HG03354 (cell line): Measurements from ENCODE around the gene SLIT1.
"Not testable (repeated sequence)": the region's sequence is repeated elsewhere in the genome, so short reads cannot be mapped to it uniquely, and the experiment has no call there.

Experiments used
- ATAC-seq: cut with Tn5 transposase; IDR thresholded peaks from one replicate; pipeline ENCODE4 v1.9.1; 2021; ENCODE audit warnings: mild to moderate bottlenecking; ENCODE audit not compliant: unreplicated experiment, poor library complexity, severe bottlenecking

SLIT1 gene

GRCh38 chr10:97037365-97038361, 148.1 kb downstream of the SLIT1 start:
- ATAC-seq = peak; percentile 83

GRCh38 chr10:97034958-97035769, 150.6 kb downstream of the SLIT1 start:
- ATAC-seq = no peak

- no peak for ATAC-seq
These were observed 151.5 kb downstream of the SLIT1 start for GRCh38 chr10:97034301-97034700.

DNA sequence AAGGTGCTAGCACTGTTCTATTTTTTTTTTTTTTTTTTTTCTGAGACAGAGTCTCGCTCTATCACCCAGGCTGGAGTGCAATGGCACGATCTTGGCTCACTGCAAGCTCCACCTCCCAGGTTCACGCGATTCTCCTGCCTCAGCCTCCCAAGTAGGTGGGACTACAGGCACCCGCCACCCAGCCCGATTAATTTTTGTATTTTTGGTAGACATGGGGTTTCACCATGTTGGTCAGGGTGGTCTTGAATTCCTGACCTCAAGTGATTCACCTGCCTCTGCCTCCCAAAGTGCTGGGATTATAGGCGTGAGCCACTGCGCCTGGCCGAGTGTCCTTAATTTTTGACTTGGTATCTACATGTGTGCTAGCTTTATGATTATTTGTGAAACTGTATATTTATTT, 151.9 kb downstream of the SLIT1 start:
- ATAC-seq = not testable (repeated sequence)

- no peak for ATAC-seq
These were observed 153.1 kb downstream of the SLIT1 start for GRCh38 chr10:97032624-97033023.

GRCh38 chr10:97031459-97031858, 154.3 kb downstream of the SLIT1 start:
- ATAC-seq = no peak

GRCh38 chr10:97030894-97031293, 154.9 kb downstream of the SLIT1 start:
- no peak for ATAC-seq

DNA sequence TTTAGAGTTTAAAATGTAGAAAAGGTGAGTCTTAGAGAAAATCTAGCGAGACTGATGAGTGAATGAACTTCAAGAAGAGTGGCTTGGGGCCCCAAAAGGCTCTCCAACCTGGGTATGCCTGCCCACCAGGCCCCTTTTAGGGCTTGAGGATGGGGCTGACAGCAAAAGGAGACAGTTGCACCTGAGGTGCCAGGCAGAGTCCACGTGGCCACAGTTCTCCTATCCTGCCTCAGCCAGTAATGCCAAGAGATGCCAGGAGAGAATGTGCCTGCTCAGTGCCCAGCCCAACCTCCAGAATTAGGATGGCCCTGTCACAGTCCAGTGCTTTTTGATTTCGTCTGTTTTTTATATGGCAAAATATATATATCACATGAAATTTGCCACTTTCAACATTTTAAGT, 156.5 kb downstream of the SLIT1 start:
- ATAC-seq = no peak

- no peak for ATAC-seq
These were observed 157.0 kb downstream of the SLIT1 start for GRCh38 chr10:97028832-97029178.

- no peak for ATAC-seq
These were observed 157.5 kb downstream of the SLIT1 start for GRCh38 chr10:97028126-97028831.

DNA sequence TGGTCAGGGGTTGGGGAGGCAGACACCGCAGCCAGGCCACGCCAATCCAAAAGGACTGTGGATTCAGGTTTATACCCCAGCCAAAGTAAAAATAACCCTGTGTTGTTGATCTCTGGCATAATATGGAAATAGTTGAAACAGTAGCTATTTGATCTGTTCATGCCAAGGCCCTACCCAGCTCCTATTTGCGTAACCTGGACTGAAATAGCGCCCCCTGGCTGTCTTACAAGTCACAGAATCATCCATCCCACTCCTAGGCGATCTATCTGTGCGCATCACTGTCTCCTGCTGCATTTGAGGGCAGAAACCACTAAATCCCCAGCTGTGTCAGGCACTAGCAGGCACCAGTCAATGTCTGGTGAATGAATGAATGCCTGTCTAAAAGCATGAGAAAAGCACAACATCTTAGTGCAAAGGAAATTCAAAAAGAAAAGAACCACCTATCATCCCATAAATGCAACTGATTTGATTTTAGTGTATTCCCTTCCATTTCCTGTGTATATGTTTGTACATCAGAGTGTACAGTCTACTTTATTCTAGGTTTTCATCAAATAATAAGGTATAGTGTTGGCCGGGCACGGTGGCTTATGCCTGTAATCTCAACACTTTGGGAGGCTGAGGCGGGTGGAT, 160.0 kb downstream of the SLIT1 start:
- no peak for ATAC-seq

GRCh38 chr10:97024168-97025073, 161.3 kb downstream of the SLIT1 start:
- ATAC-seq = no peak

- ATAC-seq = no peak
These were observed 162.2 kb downstream of the SLIT1 start for GRCh38 chr10:97023401-97024167.

DNA sequence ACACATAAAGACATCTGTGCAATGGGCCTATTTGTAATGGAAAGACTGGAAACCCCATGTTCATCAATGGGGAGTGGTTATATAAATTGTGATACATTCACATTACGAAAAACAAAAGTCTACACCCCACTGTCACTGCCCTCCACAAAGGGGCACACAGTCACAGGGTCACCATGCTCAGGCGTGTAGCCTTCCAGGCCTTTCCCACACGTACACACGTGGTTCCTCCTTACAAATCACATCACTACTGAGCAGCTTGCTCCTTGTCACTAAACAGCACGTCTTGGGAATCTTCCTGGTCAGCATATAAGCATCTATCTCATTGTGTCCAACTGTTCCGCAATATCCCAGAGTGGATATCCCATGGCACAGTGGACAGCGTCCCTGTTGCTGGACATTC, 163.1 kb downstream of the SLIT1 start:
- ATAC-seq = no peak

GRCh38 chr10:97020452-97021400, 165.0 kb downstream of the SLIT1 start:
- ATAC-seq = no peak

- no peak for ATAC-seq
These were observed 166.4 kb downstream of the SLIT1 start for GRCh38 chr10:97019213-97019844.
